Measurements from ENCODE around the gene DAZ1.
"Not testable (repeated sequence)": the region's sequence is repeated elsewhere in the genome, so short reads cannot be mapped to it uniquely, and the experiment has no call there.

DAZ1 gene

GRCh38 chrY:23198908-23199307, at the start of gene DAZ1:
Gene DAZ1 (minus strand): TSS chrY:23199008. CDS start chrY:23198800, 208 bp downstream.
- DNase-seq = not testable (repeated sequence)

GRCh38 chrY:23219233-23219632, 20.4 kb upstream of the DAZ1 start, which contains the start of gene DAZ2:
Gene DAZ2 (plus strand): TSS chrY:23219533. CDS start chrY:23219741, 208 bp downstream.
- not testable (repeated sequence) for DNase-seq

GRCh38 chrY:23210681-23211080, 11.9 kb upstream of the DAZ1 start:
- DNase-seq = not testable (repeated sequence)

GRCh38 chrY:23209802-23210495, 11.1 kb upstream of the DAZ1 start:
- not testable (repeated sequence) for DNase-seq

GRCh38 chrY:23207455-23207854, 8.6 kb upstream of the DAZ1 start:
- DNase-seq = not testable (repeated sequence)

All from NCI-H187 treated with DMSO at 0.1 percent for 48 hours (cell line).